Testis (tissue), 2 donors: ENCODE results near the gene RHOU.

Experiments used
- CTCF ChIP-seq, 3 experiments: fragments of 450-650 bp in 2 of 3; fragments of 200-600 bp in 1 of 3; sonication (generic) in 1 of 3; IDR thresholded peaks; one replicate each; pipeline ENCODE4 v1.5.1; 2016 to 2019; ENCODE audit warnings: antibody characterized with exemption in 3 of 3, mild to moderate bottlenecking in 2 of 3, moderate library complexity in 1 of 3
- POLR2A ChIP-seq: fragments of 450-650 bp; IDR thresholded peaks from one replicate; pipeline ENCODE4 v1.6.1; 2017; ENCODE audit warnings: antibody characterized with exemption, mild to moderate bottlenecking, moderate library complexity

- TF ChIP-seq CTCF (IDR thresholded peaks at IDR 0.05) (no peak), POLR2A (no peak)
Measured at GRCh38 chr1:228768355-228769000, 33.2 kb downstream of the RHOU start.
